HCEC 1CT (cell line): ENCODE results near the gene GPLD1.

Experiments used
- DNase-seq: peaks from one replicate; pipeline ENCODE4 v3.0.0-alpha.2; 2017

GPLD1 gene

GRCh38 chr6:24378473-24379097 lies 110.8 kb downstream of the GPLD1 start:
- no peak for DNase-seq
